Cerebellar nuclear complex (tissue), 1 donor: ENCODE data around the gene CLCN4.
A peak's percentile ranks its signal among the peaks of the same experiment; 100 is the strongest.

ENCODE experiments used
- DNase-seq, 2 experiments: peaks; one replicate each; lab custom pipeline; 2025; lab: John Stamatoyannopoulos, UW

Gene CLCN4

DNA sequence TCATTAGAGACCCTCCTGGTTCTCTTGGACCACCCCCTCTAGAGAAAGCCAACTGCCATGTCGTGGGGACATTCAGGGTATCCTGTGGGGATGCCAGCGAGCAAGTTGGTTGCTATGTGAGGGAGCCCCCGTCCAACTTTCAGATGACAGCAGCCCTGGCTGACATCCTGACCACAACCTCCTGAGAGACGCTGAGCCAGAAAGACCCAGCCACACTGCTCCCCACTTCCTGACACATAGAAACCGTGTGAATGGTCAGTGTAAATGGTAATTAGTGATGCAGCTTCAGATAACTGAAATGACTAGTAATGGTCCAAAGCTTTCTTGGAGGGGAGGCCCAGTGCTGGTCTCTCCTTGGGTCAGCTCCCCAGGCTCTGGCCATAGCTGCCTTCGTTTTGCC lies 10.8 kb downstream of the CLCN4 start:
- no peak for DNase-seq

DNA sequence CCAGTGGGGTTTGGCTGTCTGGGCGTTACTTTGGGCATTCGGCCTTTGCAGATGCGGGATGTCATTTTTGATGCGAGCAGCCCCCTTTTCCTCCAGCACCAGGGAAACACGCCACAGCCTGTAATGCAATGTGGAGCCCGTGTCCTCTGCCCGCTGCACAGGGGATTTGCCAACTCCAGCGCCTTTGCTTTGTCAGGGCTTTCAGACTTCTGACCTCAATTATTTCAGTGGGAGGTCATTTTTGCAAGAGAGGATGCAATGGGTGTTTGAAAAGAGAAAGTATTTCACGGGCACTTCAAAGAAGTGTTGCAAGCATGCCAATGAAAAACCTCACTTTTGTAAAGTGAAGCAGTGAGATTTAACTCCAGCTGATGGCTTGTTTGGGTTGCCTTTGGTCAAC lies 11.5 kb downstream of the CLCN4 start:
- no peak for DNase-seq

DNA sequence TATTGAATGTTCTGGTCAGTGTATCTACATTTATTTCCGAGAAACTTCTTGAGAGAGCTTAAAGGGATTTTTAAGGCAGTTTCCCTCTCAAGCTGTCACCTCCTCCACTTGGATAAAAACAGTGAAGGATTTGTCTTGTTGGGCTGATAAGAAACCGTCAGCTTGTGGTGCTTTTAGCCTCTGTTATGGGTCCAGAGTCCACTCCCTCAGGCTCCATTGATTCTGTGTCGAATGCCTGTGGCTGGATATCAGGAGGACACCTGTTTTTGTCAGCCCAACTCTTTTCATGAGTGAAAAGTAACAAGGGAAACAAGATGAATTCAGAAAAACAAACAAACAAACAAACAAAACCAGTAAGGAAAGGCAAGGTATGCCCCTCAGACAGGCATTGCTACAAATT lies 12.4 kb downstream of the CLCN4 start:
- no peak for DNase-seq

DNA sequence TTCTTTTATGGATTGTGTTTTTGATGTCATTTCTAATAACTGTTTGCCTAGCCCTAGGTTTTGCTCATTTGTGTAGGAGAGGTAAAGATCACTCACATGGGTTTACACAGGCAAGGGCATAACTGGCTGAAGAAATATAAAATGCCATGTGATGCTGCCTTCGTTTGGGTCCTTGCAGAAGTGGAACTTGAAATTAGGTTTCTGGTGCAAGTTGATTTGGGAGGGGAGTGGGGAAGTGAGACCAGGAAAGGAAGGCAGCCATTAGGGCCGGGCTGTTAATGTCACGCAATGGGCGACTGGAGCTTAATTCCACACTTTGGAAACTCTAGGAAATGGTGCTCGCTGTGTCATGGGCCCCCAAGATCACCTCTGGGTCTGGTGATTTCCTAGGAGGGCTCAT lies 14.5 kb downstream of the CLCN4 start:
- DNase-seq, result no peak

DNA sequence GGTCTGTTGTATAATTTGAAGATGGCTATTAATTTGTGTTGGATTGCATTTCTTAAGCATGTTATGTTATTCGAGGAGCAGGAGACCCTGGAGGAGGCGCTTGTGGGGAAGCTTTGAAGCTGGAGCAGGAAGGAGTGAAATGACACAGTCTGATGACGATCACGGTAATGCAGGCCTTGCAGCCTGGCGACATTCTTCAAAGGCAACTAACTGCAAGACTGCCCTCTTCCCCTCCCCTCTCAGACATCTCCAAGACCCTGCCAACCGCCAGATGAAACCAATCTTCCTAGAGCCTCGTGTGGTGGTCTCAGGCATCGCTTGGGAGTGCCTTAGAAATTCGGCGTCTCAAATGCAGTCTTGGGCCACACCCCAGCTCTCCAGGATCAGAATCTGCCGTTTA lies 16.1 kb downstream of the CLCN4 start:
- DNase-seq, result no peak

DNA sequence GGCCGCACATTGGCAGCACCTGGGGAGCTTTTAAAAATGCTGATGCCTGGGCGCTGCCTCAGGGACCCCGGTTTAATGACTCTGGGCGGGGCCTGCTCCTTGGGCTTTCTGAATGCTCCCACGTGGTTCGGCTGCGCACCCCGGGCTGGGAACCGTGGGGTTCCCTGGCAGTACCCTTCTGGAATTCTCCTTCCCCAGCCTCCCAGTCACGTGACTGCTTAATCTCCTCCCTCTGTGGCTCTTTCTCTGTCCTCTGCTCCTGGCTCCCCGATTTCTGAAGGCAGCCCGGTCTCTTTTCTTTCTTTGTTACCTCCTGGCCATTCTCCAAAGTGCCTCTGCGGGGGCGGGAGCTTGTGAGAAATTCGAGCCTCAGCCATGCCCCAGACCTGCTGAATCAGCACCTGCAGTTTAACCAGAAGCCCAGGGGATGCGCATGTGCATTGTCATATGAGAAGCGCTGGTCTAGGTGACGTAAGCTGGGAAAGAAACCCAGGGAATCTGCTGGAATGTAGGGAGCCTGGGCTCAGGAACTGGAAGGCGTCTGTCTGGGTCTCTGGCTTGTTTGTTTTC lies 16.6 kb downstream of the CLCN4 start:
- peak in 1 of 2 experiments; percentile 11 for DNase-seq

DNA sequence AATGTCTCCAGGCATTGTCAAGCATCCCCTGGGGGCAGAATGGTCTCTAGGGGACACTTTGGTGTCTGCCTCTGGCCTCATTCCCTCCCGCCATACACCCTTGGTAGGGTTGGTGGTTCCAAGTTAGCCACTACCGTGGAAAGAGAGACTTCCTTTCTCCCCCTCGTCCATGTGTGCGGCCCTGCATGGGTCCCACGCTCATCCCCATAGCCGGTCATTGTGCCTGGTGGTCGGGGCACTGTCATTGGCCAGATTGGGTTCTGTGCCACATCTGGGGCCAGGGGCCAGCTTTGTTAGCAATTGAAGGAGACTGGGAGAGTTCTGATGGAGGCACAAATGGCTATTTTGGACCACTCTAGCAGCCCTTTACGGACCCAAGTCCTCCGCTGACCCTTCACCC lies 17.3 kb downstream of the CLCN4 start:
- DNase-seq, result no peak

DNA sequence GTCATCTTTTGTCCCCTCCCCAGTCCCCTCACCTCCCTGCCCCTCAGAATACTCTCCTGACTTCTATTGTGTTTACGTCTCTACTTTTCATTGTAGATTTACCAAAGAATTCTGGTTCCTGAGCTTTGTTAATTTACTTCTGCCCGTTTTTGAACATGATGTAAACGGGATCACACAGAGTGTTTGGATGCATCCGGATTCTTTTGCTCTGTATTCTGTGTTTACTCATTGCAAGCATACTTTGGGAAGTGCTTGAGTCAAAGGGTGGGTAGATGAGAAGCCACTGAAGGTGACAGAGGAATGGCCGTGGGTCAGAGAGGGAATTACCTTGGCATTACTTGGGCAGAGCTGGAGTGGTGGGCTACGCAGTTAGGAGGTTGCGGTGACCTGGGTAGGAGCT lies 18.0 kb downstream of the CLCN4 start:
- DNase-seq, result no peak

DNA sequence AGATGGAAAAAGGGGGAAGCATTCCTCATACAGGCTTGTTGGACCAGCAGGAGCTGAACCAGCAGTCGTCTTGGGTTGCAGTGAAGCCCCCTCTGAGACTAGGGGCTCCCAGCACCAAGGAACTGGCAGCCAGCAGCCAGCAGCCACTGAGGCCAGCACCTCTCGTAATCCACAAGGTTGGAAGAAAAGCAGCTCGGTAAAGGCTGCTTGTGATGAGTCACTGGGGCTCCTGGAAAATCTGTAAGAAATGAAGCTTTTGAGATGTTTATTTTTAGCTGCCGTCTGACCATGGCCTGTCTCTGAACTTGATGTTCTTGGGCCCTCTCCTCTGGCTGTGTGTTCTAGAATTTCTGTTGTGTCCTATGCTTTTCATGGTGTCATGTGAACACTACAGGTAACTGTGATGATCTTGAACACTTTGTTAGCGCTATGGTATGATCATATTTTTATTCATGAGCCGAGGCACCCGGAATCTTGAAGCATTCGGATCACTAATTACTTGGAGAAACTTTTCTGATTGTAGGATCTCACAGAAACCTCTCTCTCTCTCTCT lies 18.6 kb downstream of the CLCN4 start:
- DNase-seq, result no peak

DNA sequence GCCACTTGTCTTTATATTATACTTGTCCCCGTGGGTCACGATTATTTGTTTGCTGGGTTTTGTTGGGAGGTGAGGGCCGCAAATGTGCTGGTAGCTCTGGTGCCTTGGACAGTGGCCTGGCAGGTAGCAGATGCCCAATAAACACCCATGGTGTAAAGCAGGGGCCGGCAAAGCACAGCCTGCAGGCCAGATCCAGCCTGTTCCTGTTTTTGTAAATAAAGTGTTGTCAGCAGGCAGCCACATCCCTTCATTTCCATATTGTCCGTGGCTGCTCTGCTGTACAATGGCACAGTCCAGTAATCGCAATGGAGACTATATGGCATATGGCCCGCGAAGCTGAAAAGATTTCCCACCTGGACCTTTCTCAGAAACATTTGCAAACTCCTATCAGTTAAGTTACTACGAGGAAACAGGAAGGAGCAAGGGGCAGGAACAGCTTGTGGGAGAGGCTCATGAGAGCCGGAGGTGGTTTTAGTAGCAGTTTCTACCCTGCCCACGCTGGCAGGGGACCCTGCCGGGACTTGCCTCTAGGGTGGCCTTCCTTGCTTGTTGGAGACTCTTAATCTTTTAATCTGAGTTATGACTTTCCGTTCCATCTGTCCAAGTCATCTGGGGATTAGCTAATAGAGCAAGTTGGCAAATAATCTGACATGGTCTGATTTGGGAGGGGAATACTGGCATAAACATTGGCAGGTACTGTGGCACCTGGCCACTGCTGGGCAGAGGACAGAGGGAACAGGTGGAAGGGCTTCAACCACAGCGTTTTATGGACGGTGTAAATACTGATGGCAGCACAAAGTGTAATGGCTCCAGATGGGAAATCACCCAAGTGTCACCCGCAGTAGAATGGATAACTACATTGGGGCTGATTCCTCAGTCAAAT lies 19.6 kb downstream of the CLCN4 start:
- peak in 1 of 2 experiments; percentile 34 for DNase-seq

DNA sequence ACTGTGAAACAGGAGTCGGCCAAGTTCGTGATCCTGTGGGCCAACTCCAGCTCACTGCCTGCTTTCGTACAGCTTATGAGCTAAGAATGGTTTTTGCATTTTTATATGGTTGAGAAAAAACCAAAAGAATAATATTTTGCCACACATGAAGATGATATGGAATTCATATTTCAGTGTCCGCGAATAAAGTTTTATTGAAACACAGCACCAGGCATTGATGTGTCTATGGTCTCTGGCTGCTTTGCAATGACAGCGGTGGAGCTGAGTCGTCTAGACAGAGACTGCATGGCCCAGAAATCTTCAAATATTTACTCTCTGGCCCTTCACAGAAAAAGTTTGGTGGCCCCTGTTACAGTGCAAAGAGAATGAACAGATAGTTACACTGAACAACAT lies 20.2 kb downstream of the CLCN4 start:
- DNase-seq, result no peak

DNA sequence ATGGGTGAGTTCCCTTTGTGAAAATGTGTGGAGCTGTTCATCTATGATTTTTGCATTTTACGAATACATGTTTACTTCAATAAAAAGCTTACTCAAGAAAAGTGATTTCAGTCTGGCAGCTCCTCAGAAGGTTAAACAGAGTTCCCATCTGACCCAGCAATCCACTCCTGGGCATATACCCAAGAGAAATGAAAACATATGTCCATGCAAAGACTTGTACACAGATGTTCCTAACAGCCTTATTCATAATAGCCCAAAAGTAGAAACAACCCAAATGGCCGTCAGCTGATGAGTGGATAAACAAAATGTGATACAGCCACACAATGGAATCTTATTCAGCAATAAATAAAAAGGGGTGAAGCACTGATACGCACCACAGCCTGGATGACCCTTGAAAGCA lies 20.8 kb downstream of the CLCN4 start:
- no peak for DNase-seq

DNA sequence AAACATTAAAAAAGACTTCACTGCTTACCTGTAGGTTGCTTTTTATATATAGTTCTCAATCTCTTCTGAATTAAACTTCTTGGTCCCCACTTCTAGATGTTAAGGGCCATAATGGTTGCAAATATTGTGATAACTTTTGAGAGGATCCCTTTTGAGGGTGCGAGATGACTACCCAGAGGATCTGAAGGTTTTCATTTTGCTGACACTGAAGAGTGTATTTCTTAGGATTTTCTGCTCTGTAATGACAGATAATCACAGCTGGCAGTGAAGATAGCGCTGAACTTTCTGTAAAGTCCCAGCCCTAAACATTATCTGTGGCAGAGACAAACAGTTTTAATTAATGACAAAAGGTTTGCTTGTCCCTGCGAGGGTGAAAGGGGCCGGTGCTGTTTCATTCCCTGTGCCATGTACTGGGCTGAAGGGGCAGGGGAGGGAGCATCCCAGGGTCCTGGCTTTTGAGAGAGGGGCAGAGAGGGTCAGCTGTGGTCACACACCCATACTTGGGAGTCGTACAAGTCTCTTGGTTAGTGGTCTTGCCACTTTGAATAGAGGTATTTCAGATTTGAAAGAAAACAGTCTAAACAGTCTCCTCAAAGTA lies 22.2 kb downstream of the CLCN4 start:
- DNase-seq, result no peak

DNA sequence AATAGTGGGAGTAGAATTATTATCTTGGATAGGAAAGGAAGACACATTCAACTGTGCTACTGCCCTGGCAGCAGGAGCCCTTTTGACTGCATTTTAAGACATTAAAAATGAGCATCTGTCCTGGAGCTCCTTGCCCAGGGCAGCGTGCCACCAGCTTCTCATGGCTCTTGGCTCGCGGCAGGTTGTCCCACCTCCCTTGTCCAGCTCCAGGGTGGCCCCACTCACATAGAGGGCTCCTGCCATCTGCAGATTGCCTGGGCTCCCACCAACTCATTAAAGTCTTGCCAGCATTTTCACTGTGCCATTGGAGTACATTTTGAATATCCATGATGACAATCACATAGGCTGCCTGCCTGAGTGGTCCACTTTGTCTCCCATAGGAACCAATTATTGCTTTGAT lies 27.0 kb downstream of the CLCN4 start:
- DNase-seq, result no peak

DNA sequence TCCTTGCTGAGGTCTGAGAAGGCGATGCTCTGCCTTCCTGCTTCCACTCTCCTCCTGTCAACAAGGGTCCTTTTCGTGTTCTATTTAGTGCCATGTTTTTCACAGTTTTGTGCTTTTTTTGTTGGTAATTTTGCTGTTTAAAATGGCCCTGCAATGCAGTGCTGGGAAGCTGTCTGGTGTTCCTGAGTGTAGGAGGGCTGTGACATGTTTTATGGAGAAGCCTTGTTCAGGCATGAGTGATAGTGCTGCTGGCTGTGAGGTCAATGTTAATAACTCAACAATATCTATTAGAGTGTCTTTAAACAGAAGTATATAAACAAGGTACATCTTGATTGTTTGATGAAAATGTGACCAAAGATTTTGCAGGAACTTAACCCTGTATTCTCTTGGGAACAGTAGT lies 27.6 kb downstream of the CLCN4 start:
- no peak for DNase-seq

DNA sequence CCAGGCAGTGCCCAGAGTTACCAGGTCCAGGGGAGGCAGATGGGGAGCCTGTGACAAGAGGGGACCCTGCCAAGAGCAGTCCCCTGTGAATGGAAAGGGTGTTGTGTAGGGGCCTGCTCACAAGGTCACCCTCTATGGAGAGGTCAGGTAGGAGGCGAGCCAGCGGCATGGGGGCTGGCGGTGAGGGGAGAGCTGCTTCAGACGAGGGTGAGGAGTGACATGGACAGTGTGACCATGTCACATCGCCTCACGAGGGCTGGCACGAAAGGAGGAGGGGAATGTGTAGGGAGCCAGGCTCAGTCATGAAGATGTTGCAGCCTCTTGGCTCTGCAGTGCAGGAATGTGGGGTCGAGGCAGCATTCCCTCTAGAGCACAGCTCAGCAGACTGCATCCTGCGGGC lies 29.6 kb downstream of the CLCN4 start:
- no peak for DNase-seq

DNA sequence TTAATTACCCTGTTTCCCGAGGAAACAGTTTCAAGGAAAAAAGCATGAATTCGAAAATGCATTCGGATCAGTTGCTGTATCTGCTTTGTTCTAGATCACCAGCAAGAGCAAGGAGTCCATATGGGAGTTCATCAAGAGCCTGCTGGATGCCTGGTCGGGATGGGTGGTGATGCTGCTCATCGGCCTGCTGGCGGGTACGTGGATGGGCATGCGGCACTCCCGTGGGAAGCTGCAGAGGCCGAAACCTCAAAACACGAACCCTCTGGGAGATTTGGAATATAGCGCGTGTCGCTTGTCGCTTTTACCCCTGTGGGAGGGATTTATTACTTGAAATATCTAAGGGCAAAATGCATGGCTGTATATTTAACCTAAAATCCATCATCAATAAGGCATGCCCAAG lies 30.6 kb downstream of the CLCN4 start:
- no peak for DNase-seq

DNA sequence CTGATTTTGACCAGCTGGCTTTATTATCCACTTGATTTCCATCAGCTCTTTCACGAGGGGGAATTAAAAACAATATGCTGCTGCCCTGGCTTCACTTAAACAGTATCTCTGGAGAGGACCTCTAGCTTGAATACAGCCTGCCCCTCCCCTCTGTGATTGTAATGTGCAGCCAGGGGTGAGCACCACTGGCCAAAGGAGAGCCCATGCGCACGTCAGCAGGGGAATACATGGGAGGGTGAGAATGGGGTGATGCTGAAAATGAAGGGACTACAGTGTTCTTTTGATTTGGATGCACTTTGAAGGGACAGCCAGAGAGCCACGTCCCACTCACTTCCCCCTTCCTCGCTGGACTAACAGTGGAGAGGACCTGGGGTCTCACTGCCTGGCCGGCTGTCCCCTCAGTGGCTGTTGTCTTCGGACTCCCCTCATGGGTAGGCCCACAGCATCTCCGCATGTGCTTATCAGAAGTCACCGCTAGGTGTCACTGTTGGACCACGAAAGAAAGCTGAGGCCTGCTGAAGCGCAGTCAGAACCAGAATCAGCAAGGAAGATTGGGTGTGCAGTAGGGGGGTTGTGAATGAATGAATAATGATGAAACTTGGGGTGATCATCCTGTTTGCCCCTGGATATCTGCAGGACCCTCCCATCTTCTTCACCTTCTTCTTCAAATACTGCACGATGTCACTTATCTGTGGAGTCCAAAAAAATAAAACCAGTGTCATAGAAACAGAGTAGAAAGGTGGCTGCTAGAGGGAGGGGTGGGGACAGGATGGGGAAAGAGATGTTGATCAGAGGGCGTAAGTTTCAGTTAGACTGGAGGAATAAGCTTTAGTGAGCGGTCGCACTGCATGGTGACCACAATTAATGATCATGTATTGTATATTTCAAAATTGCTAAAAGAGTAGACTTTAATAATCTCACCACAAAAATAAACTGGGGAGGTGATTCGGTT lies 32.8 kb downstream of the CLCN4 start:
- DNase-seq, result peak in 1 of 2 experiments; percentile 63

DNA sequence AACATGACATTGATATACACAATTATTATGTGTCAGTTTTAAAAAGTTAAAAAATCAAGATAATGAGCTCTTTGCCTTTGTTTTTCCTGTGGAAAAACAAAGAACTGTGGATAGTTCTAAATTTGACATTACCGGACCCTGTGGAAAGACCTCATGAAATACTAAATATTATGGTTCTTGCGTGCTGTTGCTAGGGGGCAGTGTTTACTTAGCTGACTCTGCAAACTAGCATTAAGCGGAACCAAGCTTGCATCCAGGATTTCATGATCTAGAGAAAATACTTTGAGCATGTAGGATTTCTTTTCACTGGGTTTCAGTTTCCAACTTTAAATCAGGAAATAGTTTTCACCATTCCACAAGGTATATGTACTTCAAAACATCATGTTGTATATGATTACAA lies 33.6 kb downstream of the CLCN4 start:
- DNase-seq, result no peak

DNA sequence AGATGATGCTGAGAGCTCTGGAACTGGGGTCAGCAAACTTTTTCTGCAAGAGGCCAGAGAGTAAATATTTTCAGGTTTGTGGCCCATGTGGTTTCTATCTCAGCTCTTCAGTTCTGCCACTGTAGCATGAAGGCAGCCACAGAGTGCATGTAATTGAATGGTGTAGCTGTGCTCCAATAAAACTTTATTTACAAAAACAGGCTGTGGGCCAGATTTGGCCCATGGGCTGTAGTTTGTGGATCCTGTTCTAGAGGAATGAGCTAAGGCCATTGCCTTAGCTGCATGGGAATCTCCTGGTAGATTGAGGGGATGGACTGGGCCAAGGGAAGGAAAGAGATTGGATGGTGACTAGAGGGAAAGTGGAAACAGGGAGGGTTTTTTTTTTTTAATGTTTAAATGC lies 36.8 kb downstream of the CLCN4 start:
- DNase-seq, result no peak

DNA sequence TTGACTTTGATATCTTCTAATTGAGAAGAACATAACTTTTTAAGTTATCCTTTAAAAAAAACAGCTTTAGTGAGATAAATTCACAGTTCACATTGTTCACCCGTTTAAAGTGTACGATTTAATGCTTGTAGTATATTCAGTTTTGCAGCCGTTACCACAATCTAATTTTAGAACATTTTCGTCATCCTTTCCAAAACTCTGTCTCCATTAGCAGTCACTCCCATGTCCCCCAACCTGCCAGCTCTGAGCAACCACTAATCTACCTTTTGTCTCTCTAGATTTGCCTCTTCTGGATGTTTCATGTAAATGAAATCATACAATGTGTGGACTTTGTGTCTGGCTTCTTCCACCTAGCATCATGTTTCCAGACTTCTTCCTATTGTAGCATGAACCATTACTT lies 38.6 kb downstream of the CLCN4 start:
- no peak for DNase-seq

DNA sequence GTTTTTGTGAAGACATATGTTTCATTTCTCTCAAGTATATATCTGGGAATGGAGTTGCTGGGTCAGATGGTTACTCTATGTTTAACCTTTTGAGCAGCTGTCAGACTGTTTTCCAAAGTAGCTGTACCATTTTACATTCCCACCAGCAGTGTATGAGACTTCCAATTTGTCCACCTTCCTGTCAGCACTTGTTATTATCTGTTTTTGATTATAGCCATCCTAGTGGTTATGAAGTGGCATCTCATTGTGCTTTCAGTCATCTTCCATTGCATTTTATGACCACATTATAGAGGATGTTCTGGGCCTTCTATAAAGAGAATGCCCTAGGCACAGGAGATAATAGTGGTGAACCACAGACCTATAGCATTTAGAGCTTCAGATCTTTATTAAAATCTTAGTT lies 39.2 kb downstream of the CLCN4 start:
- no peak for DNase-seq
